ENCODE measurements around the gene GCLC. TPM values are rescaled to one million over a fixed set of nuclear protein-coding genes. Genes with fewer than 3 reads are reported as not detected.

The GCLC gene
- total and polyA plus RNA-seq, 10 of the 15 experiments (the other 5 are each of a cell fraction or from before 2014, with no cell fraction given) = 6.5 to 23.6 (median 12.5) TPM

- 95% methylated on average over 1 of the region's 1 CpG for WGBS (ENCODE audit: insufficient coverage, insufficient replicate concordance, low lambda C conversion rate, missing lambda C conversion rate)
- H3K9ac ChIP-seq (ENCODE audit: control insufficient read depth, insufficient read depth, low read length) = no peak overlapping the region
- in situ Hi-C loops (cut with MboI) = no loop called here
- no peak overlapping the region for H2AFZ ChIP-seq (ENCODE audit: control insufficient read depth, low read depth, low read length)
- ChIA-PET POLR2A (no interaction called here), RAD21 (ENCODE audit: unreplicated experiment) (interaction anchor here (0.6 to 5.2 kb wide), 3 partner anchors 13 to 246 kb away, joined by 3 to 24 read pairs (median 7); no protein-coding TSS in a partner anchor), CTCF (interaction anchor here (1.4 to 3.9 kb wide), 3 partner anchors 7 to 283 kb away, joined by 3 to 30 read pairs (median 24); no protein-coding TSS in a partner anchor), SMC1A (ENCODE audit: uncharacterized antibody, unreplicated experiment) (interaction anchor here (1.4 to 12.7 kb wide), 5 partner anchors 8 to 28 kb away, joined by 4 to 229 read pairs (median 97); no protein-coding TSS in a partner anchor)
- FAIRE-seq (no peak), ATAC-seq (no peak), DNase-seq (ENCODE audit: low read depth, low spot score) (no peak)
- no peaks in the 10 kb centered on the region for H3K9me3 ChIP-seq (replicated peaks; ENCODE audit: control insufficient read depth, insufficient read depth, low read length)
- H3K27ac ChIP-seq (ENCODE audit: control insufficient read depth, insufficient read depth) = no peak overlapping the region
- H3K4me1 ChIP-seq (ENCODE audit: control insufficient read depth, insufficient read depth, low read length) = no peaks in the 10 kb centered on the region
- no peaks in the 10 kb centered on the region for H3K27me3 ChIP-seq (replicated peaks in 1 of 2; ENCODE audit: control insufficient read depth in 2 of 2, insufficient read depth in 2 of 2, low read length in 1 of 2)
- no peaks in the 10 kb centered on the region for H3K79me2 ChIP-seq (ENCODE audit: control insufficient read depth, insufficient read depth, low read length)
- no peaks in the 10 kb centered on the region; a peak in 1 of 4 replicates for H3K36me3 ChIP-seq (ENCODE audit: control insufficient read depth in 2 of 2, insufficient read depth in 2 of 2, low read length in 1 of 2)
- intact Hi-C loops (cut with micrococcal nuclease; ENCODE audit: unreplicated experiment) = no loop called here
- no peak overlapping the region for H3K4me3 ChIP-seq
- TF ChIP-seq RAD21 (IDR thresholded peaks at IDR 0.05; ENCODE audit: insufficient read depth, low read depth, low read length) = no peak
- TF ChIP-seq CREM (IDR thresholded peaks at IDR 0.05; ENCODE audit: low read depth) = no peak
- TF ChIP-seq RELA (IDR thresholded peaks at IDR 0.05; ENCODE audit: borderline replicate concordance, partially characterized antibody) = no peak
- no peak for TF ChIP-seq POLR2A (IDR thresholded peaks at IDR 0.05; ENCODE audit: low read depth, low read length)
- TF ChIP-seq RB1 (IDR thresholded peaks at IDR 0.05; ENCODE audit: borderline replicate concordance) = no peak
- TF ChIP-seq SUPT20H (IDR thresholded peaks at IDR 0.05; ENCODE audit: borderline replicate concordance, control insufficient read depth, low read depth, low read length) = no peak
- no peak for TF ChIP-seq RCOR1 (conservative IDR thresholded peaks at IDR 0.05; ENCODE audit: low read depth, low read length)
- no peak for TF ChIP-seq CUX1 (IDR thresholded peaks at IDR 0.05; ENCODE audit: insufficient replicate concordance, low read depth, low read length)
- TF ChIP-seq, protein P1, sequence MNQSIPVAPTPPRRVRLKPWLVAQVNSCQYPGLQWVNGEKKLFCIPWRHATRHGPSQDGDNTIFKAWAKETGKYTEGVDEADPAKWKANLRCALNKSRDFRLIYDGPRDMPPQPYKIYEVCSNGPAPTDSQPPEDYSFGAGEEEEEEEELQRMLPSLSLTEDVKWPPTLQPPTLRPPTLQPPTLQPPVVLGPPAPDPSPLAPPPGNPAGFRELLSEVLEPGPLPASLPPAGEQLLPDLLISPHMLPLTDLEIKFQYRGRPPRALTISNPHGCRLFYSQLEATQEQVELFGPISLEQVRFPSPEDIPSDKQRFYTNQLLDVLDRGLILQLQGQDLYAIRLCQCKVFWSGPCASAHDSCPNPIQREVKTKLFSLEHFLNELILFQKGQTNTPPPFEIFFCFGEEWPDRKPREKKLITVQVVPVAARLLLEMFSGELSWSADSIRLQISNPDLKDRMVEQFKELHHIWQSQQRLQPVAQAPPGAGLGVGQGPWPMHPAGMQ (IDR thresholded peaks at IDR 0.05; ENCODE audit: borderline replicate concordance) = no peak
- no peak for TF ChIP-seq STAT3 (IDR thresholded peaks at IDR 0.05; ENCODE audit: low read depth, low read length)
- TF ChIP-seq NFYA (IDR thresholded peaks at IDR 0.05; ENCODE audit: borderline replicate concordance, low read depth, low read length) = no peak
- TF ChIP-seq BCL11A (IDR thresholded peaks at IDR 0.05; ENCODE audit: low read depth, low read length) = no peak
- TF ChIP-seq MTA3 (IDR thresholded peaks at IDR 0.05; ENCODE audit: borderline replicate concordance, low read length) = no peak
- TF ChIP-seq EGR1 (IDR thresholded peaks at IDR 0.05; ENCODE audit: borderline replicate concordance in 1 of 2, low read depth in 2 of 2, low read length in 2 of 2) = no peak
- TF ChIP-seq CBX3 (IDR thresholded peaks at IDR 0.05; ENCODE audit: borderline replicate concordance, low read depth) = no peak
- no peaks in the 10 kb centered on the region for H4K20me1 ChIP-seq (ENCODE audit: control insufficient read depth, insufficient read depth)
- no TSS peak for BruUV-seq (replicated peaks)
- H3K4me2 ChIP-seq (ENCODE audit: control insufficient read depth, insufficient read depth) = no peak overlapping the region
Observed at GRCh38 chr6:53455678-53456077, 89.2 kb downstream of the GCLC start.

Measured in GM12878 (cell line).